ENCODE data around the gene KIF5C.

KIF5C gene

DNA sequence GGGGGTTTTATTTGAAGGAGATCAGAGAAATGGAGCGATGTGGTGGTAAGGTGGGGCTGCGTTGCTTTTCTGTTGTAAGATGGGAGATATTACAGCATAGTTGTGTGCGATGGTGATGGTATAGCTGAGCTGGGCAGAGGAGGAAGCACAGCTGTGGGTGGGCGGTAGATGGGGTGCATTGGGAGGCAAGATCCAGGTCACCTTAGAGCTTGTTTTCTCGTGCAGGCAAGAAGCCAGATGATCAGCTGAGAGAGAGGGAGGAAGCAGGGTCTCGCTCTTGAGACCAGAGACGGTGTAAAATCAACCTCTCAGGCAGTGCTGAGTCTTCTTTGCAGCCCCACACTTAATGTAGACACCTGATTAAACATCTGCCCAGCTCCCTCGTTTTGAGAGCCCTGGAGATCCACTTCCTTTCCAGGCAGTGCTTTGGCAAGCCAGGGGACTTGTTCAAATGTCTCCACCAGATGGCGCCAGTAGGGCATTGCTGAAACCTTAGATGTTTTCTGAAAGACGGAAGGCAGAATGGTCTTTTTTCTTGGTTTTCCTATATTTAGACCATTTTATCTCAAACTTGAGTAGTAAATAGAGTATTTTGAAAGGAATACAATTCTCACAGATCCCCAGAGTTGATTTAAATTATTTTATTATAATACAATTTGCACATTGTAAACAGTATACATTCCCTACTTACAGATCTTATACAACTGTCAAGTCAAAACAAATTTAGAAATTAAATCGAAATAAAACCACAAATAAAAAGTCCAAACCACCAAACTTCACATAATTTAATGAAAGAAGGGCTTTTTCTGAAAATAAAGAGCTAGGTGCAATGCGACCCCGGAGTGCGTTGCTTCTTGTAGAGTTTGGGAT, 142.3 kb downstream of the KIF5C start:
- peak; percentile 54 for DNase-seq

GRCh38 chr2:149018981-149019380, 144.0 kb downstream of the KIF5C start:
- no peak for DNase-seq

DNA sequence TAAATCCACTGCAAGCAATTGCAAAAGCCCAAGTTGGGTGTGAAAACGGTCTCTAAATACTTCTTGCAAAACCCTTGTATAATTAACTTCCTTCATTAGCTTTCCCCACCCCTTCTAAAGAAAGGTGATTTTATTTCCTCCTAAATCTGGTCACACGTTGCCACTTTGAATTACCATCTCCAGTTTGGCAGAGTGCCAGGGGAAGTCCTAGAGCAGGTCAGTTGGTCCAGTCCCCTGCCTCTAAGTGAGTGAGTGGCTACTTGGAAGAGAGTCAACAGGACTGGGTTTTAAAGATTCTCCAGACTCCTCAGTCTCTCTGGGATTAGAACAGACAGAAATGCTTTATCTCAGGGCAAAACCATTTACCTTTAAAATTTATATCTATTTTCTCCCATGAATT, 144.7 kb downstream of the KIF5C start:
- no peak for DNase-seq

GRCh38 chr2:149020432-149020851, 145.4 kb downstream of the KIF5C start:
- DNase-seq, result no peak

DNA sequence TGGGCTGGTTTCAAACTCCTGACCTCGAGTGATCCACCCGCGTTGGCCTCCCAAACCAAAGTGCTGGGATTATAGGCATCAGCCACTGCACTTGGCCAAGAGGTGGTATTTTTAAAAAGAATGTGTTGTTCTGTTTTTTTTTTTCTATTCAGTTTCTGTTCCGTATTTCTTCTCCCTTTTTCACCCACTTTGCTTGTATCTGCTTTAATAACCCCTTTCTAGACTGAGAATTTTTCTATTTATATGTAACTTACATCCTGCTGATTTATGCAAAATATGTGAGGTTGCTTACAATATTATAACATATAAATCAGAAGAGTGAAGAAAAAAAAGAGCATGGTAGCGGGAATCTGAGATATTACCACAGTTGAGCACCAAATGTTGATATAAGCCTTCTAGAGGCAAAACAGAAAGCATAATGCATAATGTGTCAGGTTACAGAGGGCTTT, 146.3 kb downstream of the KIF5C start:
- no peak for DNase-seq

GRCh38 chr2:149021761-149022160, 146.7 kb downstream of the KIF5C start:
- DNase-seq, result no peak

- DNase-seq, result no peak
Measured at GRCh38 chr2:149023091-149023490, 148.1 kb downstream of the KIF5C start.

DNA sequence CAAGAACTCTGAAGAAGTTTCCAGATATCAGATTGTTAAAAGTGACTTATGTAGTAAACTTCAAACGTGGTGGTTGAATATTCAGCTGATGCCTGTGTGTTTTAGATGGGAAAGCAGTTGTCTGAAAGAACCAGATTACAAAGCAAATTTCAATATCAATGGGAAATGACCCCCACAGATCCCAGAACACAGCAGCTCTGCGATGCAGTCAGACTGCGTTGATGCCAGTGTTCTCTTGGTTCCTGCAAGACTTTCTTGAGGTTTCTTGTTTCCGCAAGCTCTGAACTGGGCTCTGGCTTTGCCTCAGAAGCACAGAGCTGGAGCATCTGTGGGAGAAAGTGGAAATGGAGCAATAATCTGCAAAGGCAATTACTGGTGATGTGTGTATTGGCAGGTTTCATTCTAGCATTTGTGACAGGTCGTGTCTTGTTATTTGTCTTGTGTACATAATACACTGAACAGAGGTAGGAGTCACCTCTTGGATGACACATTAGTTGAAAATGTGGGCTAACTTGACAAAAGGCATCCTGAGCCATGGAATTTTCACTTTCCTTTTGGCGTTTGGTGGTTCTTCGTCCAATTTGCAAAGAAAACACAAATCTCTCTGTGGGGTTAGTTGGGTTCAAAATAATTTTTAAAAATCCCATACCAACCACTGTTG, 152.7 kb downstream of the KIF5C start:
- DNase-seq, result no peak

DNA sequence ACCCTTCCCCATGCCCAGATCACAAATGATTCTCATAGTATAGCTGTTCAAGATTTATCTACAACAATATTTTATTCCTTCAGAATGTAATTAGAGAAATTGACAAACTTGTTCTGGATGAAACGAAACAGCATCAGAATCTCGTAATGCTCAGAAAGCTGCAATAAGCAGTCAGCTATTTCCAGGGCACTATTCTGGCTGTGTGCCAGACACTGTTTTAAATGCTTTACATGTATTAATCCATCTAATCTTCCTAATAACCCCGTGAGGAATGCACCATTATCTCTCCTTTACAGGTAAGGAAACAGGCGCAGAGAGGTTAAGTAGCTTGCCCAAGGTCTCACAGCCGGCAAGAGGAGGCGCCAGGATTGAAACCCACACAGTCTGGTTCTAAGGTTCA, 153.3 kb downstream of the KIF5C start:
- DNase-seq, result no peak

GRCh38 chr2:149028891-149029290, 153.9 kb downstream of the KIF5C start:
- DNase-seq, result no peak

- no peak for DNase-seq
Measured at GRCh38 chr2:149029307-149029965, 154.4 kb downstream of the KIF5C start.

DNA sequence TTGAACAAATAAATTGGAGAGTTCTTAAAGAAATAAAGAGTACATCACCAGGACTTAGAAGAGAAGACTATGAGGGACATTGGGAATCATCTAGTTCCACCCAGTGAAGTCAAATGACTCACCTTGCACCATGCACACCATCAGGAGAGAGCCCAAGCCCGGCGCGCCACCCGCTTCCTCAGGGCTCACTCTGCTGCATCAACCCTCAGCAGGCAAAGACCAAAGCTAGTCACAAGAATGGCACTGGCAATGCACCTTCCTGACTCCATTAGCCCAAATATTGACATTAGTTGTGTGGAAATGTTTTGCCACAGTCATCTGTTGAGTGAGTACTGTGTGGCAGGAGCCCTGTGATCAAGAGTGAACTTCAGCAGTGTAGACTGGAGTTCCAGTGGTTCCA, 156.4 kb downstream of the KIF5C start:
- DNase-seq, result no peak

- peak; percentile 57 for DNase-seq
Measured at GRCh38 chr2:149033716-149034115, 158.7 kb downstream of the KIF5C start.

DNA sequence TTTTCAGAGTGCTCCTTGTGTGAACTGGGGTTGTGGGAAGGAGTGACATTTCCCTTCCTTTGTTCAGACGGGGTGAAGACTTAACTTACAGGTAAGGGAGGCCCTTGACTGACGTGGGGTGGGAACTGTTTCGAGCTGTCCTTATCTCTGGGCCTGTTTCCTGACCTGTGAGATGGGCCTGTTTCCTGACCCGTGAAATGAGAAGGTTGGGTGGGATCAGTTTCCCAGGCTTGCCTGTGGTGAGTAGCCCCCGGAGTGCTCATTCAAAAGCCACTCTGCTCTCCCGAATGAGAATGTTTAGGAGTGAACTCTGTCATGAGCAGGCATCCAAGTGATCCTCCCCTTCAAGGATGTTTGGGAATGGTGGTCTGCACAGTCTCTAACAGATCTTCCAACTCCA, 159.4 kb downstream of the KIF5C start:
- no peak for DNase-seq

DNA sequence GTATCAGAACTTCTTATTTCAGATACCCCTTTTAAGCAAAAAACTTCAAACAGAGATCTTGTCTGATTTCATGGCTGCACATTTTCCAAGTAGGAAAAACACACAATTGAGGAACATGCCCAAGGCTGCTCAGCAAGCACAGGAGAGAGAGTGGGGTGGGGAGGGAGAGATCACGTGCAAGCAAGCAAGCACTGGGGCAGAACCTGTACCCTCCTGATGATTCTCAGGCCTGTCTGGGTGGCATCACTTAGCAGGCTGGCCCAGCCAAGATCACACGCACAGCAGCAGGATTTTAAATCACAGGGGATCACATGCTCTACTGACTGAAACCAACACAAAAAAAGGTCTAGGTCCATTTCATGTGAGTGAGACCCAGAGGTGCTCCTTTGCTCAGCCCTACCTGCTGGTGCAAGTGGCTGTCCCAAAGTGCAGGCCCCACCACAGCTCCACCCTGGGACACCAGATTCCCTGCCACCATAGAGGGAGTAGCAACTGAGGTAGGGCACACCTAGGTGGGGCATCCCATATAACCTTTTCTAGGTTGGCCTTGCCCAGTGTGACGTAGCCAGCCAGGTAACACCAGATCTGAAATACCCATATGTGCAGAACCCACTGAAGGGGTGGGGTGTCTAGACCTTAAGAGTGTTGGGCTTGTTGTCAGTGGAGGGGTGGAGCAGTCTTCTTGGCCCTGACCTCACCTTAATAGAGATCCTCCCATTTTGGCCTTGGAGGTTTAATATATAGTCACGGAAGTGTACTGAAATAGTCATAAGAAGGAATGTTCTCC, 161.7 kb downstream of the KIF5C start:
- no peak for DNase-seq

GRCh38 chr2:149037851-149038250, 162.8 kb downstream of the KIF5C start:
- DNase-seq, result peak; percentile 60

- DNase-seq, result peak; percentile 72
Measured at GRCh38 chr2:149038442-149039212, 163.6 kb downstream of the KIF5C start, which contains the start of gene LYPD6B. LYPD6B (plus strand) TSS chr2:149038699; CDS start chr2:149130949, 92,250 bp downstream.

DNA sequence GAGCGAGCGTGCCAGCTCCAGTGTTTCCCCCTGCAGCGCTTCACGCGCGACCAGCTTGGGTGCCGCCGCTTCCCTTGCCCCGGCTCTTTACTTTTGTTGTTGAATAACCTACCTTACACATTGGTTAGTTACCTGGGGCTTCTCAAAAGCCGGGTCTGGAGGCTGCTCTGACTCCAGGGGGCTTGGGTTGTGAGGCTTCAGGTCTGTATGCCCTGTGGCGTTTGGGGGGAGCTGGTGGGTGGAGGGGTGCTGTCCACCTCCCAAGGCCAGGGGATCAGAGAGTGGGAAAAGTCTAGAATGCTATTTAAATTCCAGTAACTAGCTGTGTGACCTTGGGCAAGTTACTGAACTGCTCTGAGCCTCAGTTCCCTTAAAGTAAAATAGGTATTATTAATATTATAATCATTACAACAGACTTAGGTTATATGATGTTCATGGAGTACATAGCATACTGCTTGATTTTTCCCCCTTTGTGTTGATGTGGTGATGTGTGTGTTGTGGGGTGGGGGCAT, 164.2 kb downstream of the KIF5C start:
- no peak for DNase-seq

GRCh38 chr2:149040451-149040850, 165.4 kb downstream of the KIF5C start:
- DNase-seq, result no peak

GRCh38 chr2:149041482-149041881, 166.5 kb downstream of the KIF5C start:
- DNase-seq, result no peak

- no peak for DNase-seq
Measured at GRCh38 chr2:149042881-149043280, 167.9 kb downstream of the KIF5C start.
